GM12878 (cell line): Measurements from ENCODE around the gene BNC2. TPM values are rescaled to one million over a fixed set of nuclear protein-coding genes. Genes with fewer than 3 reads are reported as not detected.

ENCODE experiments used
- ATAC-seq: fragments of 200-7000 bp; cut with Tn5 transposase; 3 replicates; pipeline ENCODE4 v1.9.1; 2020; ENCODE audit warnings: mild to moderate bottlenecking, moderate library complexity
- BruUV-seq: library from RNA; stranded (reverse); fragments of 400-500 nt; replicated peaks from 2 replicates; lab custom pipeline; 2021; lab: Mats Ljungman, UMichigan
- CTCF ChIA-PET: fragments of 300-600 bp; sonication (Branson Sonifier 250); formaldehyde crosslinking; extraction: SDS; loops from one replicate; lab custom pipeline; 2021; ENCODE audit warnings: inconsistent platforms; lab: Yijun Ruan, JAX
- POLR2A ChIA-PET: fragments of 350-600 bp; formaldehyde crosslinking; extraction: SDS; loops from one replicate; lab custom pipeline; 2021; ENCODE audit warnings: inconsistent platforms; lab: Charles Lee
- RAD21 ChIA-PET: fragments of 300-600 bp; sonication (Branson Sonifier 250); formaldehyde crosslinking; loops from one replicate; lab custom pipeline; 2023; ENCODE audit warnings: antibody characterized with exemption; ENCODE audit not compliant: unreplicated experiment; lab: Charles Lee
- SMC1A ChIA-PET: fragments of 300-600 bp; sonication (Branson Sonifier 250); formaldehyde crosslinking; loops from one replicate; lab custom pipeline; 2023; ENCODE audit not compliant: unreplicated experiment, uncharacterized antibody; lab: Charles Lee
- DNase-seq: peaks from one replicate; pipeline ENCODE4 v3.0.0-alpha.2; 2011; ENCODE audit warnings: low read depth, low spot score
- FAIRE-seq: peaks from 3 replicates; lab custom pipeline; 2011; peaks lifted over from hg19 to GRCh38; lab: Jason Lieb, UNC
- H2AFZ ChIP-seq: 2 replicates; pipeline ENCODE4 v1.6.0; 2011; ENCODE audit warnings: low read depth, low read length, control low read depth; ENCODE audit not compliant: control insufficient read depth
- H3K27ac ChIP-seq: 2 replicates; pipeline ENCODE4 v1.5.1; 2011; ENCODE audit warnings: control low read depth; ENCODE audit not compliant: control insufficient read depth, insufficient read depth
- H3K27me3 ChIP-seq, 2 experiments: replicated peaks in 1 of 2; 2 replicates each; pipeline versions ENCODE4 v1.6.0 to v1.6.1; 2011; ENCODE audit warnings: low read length in 1 of 2; ENCODE audit not compliant: control insufficient read depth in 2 of 2, insufficient read depth in 2 of 2
- H3K36me3 ChIP-seq, 2 experiments: 2 replicates each; pipeline ENCODE4 v1.5.1; 2011; ENCODE audit warnings: low read length in 1 of 2; ENCODE audit not compliant: control insufficient read depth in 2 of 2, insufficient read depth in 2 of 2
- H3K4me1 ChIP-seq: 2 replicates; pipeline ENCODE4 v1.6.1; 2011; ENCODE audit warnings: mild to moderate bottlenecking, low read length, moderate library complexity, mixed read lengths; ENCODE audit not compliant: control insufficient read depth, insufficient read depth
- H3K4me2 ChIP-seq: 2 replicates; pipeline ENCODE4 v1.6.0; 2011; ENCODE audit warnings: control low read depth; ENCODE audit not compliant: control insufficient read depth, insufficient read depth
- H3K4me3 ChIP-seq: fragments of 200-600 bp; sonication (generic); 2 replicates; pipeline ENCODE4 v1.5.1; 2016
- H3K79me2 ChIP-seq: 2 replicates; pipeline ENCODE4 v1.6.0; 2011; ENCODE audit warnings: low read length; ENCODE audit not compliant: control insufficient read depth, insufficient read depth
- H3K9ac ChIP-seq: 2 replicates; pipeline ENCODE4 v1.8.0; 2011; ENCODE audit warnings: low read length, control low read depth, mixed read lengths; ENCODE audit not compliant: control insufficient read depth, insufficient read depth
- H3K9me3 ChIP-seq: replicated peaks from 3 replicates; pipeline ENCODE4 v1.5.1; 2011; ENCODE audit warnings: mild to moderate bottlenecking, low read length; ENCODE audit not compliant: control insufficient read depth, insufficient read depth
- H4K20me1 ChIP-seq: 2 replicates; pipeline ENCODE4 v1.6.0; 2011; ENCODE audit not compliant: control insufficient read depth, insufficient read depth
- CBX5 ChIP-seq: sonication (generic); IDR thresholded peaks from 2 replicates; pipeline ENCODE4 v1.6.1; 2016; ENCODE audit warnings: low read depth, moderate library complexity, mild to moderate bottlenecking, inconsistent platforms
- CHD2 ChIP-seq: IDR thresholded peaks from 2 replicates; pipeline ENCODE4 v1.6.1; 2011; ENCODE audit warnings: low read depth, low read length, improper control_type of control experiment, borderline replicate concordance
- FOXM1 ChIP-seq: IDR thresholded peaks from 2 replicates; pipeline ENCODE4 v1.6.1; 2012; ENCODE audit warnings: low read depth, mild to moderate bottlenecking, inconsistent platforms, low read length, moderate library complexity
- GABPA ChIP-seq: IDR thresholded peaks from 2 replicates; pipeline ENCODE4 v1.6.1; 2014; ENCODE audit warnings: antibody characterized with exemption, low read depth, mild to moderate bottlenecking, inconsistent platforms
- NRF1 ChIP-seq: conservative IDR thresholded peaks from 2 replicates; pipeline ENCODE4 v1.6.1; 2011; ENCODE audit warnings: mild to moderate bottlenecking, low read depth, low read length, improper control_type of control experiment
- PKNOX1 ChIP-seq: fragments of 450-650 bp; IDR thresholded peaks from 2 replicates; pipeline ENCODE4 v1.6.1; 2016; ENCODE audit warnings: mild to moderate bottlenecking
- POLR2A ChIP-seq: IDR thresholded peaks from 2 replicates; pipeline ENCODE4 v1.6.1; 2011; ENCODE audit warnings: low read depth, mild to moderate bottlenecking, low read length
- POLR2AphosphoS2 ChIP-seq: IDR thresholded peaks from 2 replicates; pipeline ENCODE4 v1.6.1; 2011; ENCODE audit warnings: low read depth, mild to moderate bottlenecking, low read length, improper control_type of control experiment, moderate library complexity
- PRDM15 ChIP-seq: fragments of 450-650 bp; formaldehyde crosslinking; IDR thresholded peaks from 2 replicates; pipeline ENCODE4 v1.4.0; 2020; ENCODE audit warnings: mild to moderate bottlenecking, moderate library complexity
- SKIL ChIP-seq: fragments of 450-650 bp; IDR thresholded peaks from 2 replicates; pipeline ENCODE4 v1.6.1; 2017; ENCODE audit warnings: mild to moderate bottlenecking, low read depth, inconsistent platforms; ENCODE audit not compliant: poor library complexity, severe bottlenecking
- SMAD1 ChIP-seq: fragments of 450-650 bp; IDR thresholded peaks from 2 replicates; pipeline ENCODE4 v1.6.1; 2018; ENCODE audit warnings: mild to moderate bottlenecking, low read depth; ENCODE audit not compliant: partially characterized antibody
- SP1 ChIP-seq: IDR thresholded peaks from one replicate; pipeline ENCODE4 v1.6.1; 2011; ENCODE audit warnings: low read depth, low read length
- TCF3 ChIP-seq: IDR thresholded peaks from 2 replicates; pipeline ENCODE4 v1.6.1; 2012; ENCODE audit warnings: low read depth, mild to moderate bottlenecking, low read length, borderline replicate concordance; ENCODE audit not compliant: insufficient read depth
- ZBTB11 ChIP-seq: fragments of 450-650 bp; formaldehyde crosslinking; IDR thresholded peaks from 2 replicates; pipeline ENCODE4 v1.5.0; 2022; ENCODE audit warnings: mild to moderate bottlenecking, missing genetic modification characterization
- ZSCAN29 ChIP-seq: fragments of 450-650 bp; IDR thresholded peaks from 2 replicates; pipeline ENCODE4 v1.6.1; 2017; ENCODE audit warnings: mild to moderate bottlenecking, moderate library complexity
- WGBS: methylation state at CpG from one replicate; pipeline ENCODE4 v1.1.6; 2016; ENCODE audit warnings: low lambda C conversion rate; ENCODE audit not compliant: insufficient replicate concordance, insufficient coverage; ENCODE audit errors: missing lambda C conversion rate; 5-methylcytosine and 5-hydroxymethylcytosine counted together
- in situ Hi-C: fragments of 300-500 bp; cut with MboI; formaldehyde crosslinking; loops from 9 replicates; pipeline ENCODE4 v1.14.3; 2018; ENCODE audit warnings: mixed read lengths
- intact Hi-C: fragments of 100-400 bp; cut with micrococcal nuclease; formaldehyde crosslinking; loops from one replicate; pipeline ENCODE4 v1.14.2; 2022; ENCODE audit not compliant: unreplicated experiment
- polyA plus RNA-seq, 11 experiments: library from polyadenylated mRNA; depleted of rRNA in 4 of 11; unstranded in 6 of 11; stranded (reverse) in 5 of 11; fragments of >200 nt; fragmentation: Nextera tagmentation in 4 of 11; fragmentation: Illumina TruSeq in 1 of 11; extraction: Ambion mirVana in 4 of 11; extraction: Trizol in 1 of 11; gene quantifications; 1 replicate in 1 of 11; 2 replicates in 10 of 11; pipeline versions ENCODE4 v1.2.1 to v1.2.3, GENCODE V29; 2011 to 2016; ENCODE audit warnings: inconsistent platforms in 2 of 11, missing spikeins in 2 of 11, low read depth in 1 of 11
- total RNA-seq, 4 experiments: library from RNA; depleted of rRNA in 3 of 4; stranded (reverse); fragments of >200 nt in 3 of 4; fragmentation: Illumina TruSeq in 1 of 4; extraction: Trizol in 1 of 4; gene quantifications; 2 replicates each; pipeline versions ENCODE4 v1.2.1 to v1.2.3, GENCODE V29; 2013 to 2021

BNC2 gene
- total and polyA plus RNA-seq, 10 of the 15 experiments (the other 5 are each of a cell fraction or from before 2014, with no cell fraction given), result 0.05 to 14.5 (median 0.26) TPM

- H3K79me2 ChIP-seq, result no peaks in the 10 kb centered on the region
- no TSS peak for BruUV-seq
- H2AFZ ChIP-seq, result no peak overlapping the region
- intact Hi-C loops (no loop called here), in situ Hi-C loops (no loop called here)
- ATAC-seq, result no peak
- H3K9ac ChIP-seq, result no peak overlapping the region
- H4K20me1 ChIP-seq, result no peaks in the 10 kb centered on the region
- no peaks in the 10 kb centered on the region for H3K27me3 ChIP-seq
- RAD21 ChIA-PET, result interaction anchor here (1.0 kb wide), 1 partner anchor 9 kb away, joined by 4 read pairs; no protein-coding TSS in a partner anchor
- no peak overlapping the region for H3K27ac ChIP-seq
- DNase-seq, result no peak
- POLR2A ChIA-PET, result no interaction called here
- no peak for FAIRE-seq
- H3K36me3 ChIP-seq, result no peaks in the 10 kb centered on the region
- 52% methylated on average over 12 of the region's 12 CpGs for WGBS
- H3K4me3 ChIP-seq, result no peak overlapping the region
- SMC1A ChIA-PET, result interaction anchor here (1.0 to 1.8 kb wide), 3 partner anchors 9 to 69 kb away, joined by 3 to 7 read pairs (median 4); no protein-coding TSS in a partner anchor
- no peaks in the 10 kb centered on the region for H3K9me3 ChIP-seq
- no peak overlapping the region for H3K4me2 ChIP-seq
- no peaks in the 10 kb centered on the region for H3K4me1 ChIP-seq
- CTCF ChIA-PET, result interaction anchor here (1.0 kb wide), 1 partner anchor 28 kb away, joined by 3 read pairs; no protein-coding TSS in a partner anchor
- TF ChIP-seq FOXM1, result no peak
- TF ChIP-seq SMAD1, result no peak
- TF ChIP-seq SP1, result no peak
- no peak for TF ChIP-seq POLR2AphosphoS2
- no peak for TF ChIP-seq ZBTB11
- TF ChIP-seq GABPA, result no peak
- no peak for TF ChIP-seq CHD2
- no peak for TF ChIP-seq PRDM15
- TF ChIP-seq SKIL, result no peak
- TF ChIP-seq PKNOX1, result no peak
- no peak for TF ChIP-seq CBX5
- TF ChIP-seq ZSCAN29, result no peak
- TF ChIP-seq POLR2A, result no peak
- TF ChIP-seq NRF1, result no peak
- TF ChIP-seq TCF3, result no peak
Measured at GRCh38 chr9:16515207-16515606, 355.3 kb downstream of the BNC2 start.
